Ascending aorta (tissue), 2 donors: ENCODE measurements around the gene ITGB4. TPM values are rescaled to one million over a fixed set of nuclear protein-coding genes. Genes with fewer than 3 reads are reported as not detected.

Experiments used
- DNase-seq, 2 donors: peaks; one replicate each; pipeline ENCODE4 v3.0.0-alpha.2; 2019; ENCODE audit warnings: low spot score in 2 of 2
- H3K27ac ChIP-seq, 2 donors: fragments of 200-600 bp; sonication (generic); one replicate each; pipeline ENCODE4 v1.5.1; 2016 to 2017; ENCODE audit warnings: mild to moderate bottlenecking in 1 of 2
- H3K27me3 ChIP-seq: fragments of 200-600 bp; sonication (generic); one replicate; pipeline ENCODE4 v1.5.1; 2017
- H3K36me3 ChIP-seq, 2 donors: fragments of 200-600 bp; sonication (generic); one replicate each; pipeline ENCODE4 v1.5.1; 2016
- H3K4me1 ChIP-seq, 2 donors: fragments of 200-600 bp; sonication (generic); one replicate each; pipeline ENCODE4 v1.5.1; 2016 to 2017; ENCODE audit warnings: mild to moderate bottlenecking in 1 of 2
- H3K4me3 ChIP-seq, 2 donors: fragments of 200-600 bp; sonication (generic); one replicate each; pipeline ENCODE4 v1.5.1; 2016 to 2017; ENCODE audit warnings: mild to moderate bottlenecking in 1 of 2
- H3K9me3 ChIP-seq, 2 donors: fragments of 200-600 bp; sonication (generic); one replicate each; pipeline ENCODE4 v1.5.1; 2016
- CTCF ChIP-seq, 3 experiments: fragments of 200-600 bp in 2 of 3; fragments of 450-650 bp in 1 of 3; sonication (generic) in 2 of 3; IDR thresholded peaks; one replicate each; pipeline ENCODE4 v1.5.1; 2016 to 2019; ENCODE audit warnings: antibody characterized with exemption in 3 of 3, mild to moderate bottlenecking in 1 of 3, moderate library complexity in 1 of 3
- intact Hi-C: fragments of 100-400 bp; cut with DNase I; formaldehyde crosslinking; loops from one replicate; pipeline ENCODE4 v1.15.1; 2023
- total RNA-seq: library from RNA; depleted of rRNA; stranded (reverse); fragments of >200 nt; gene quantifications from one replicate; pipeline ENCODE4 v1.1.0, GENCODE V29; 2016

Gene ITGB4
- total RNA-seq, 1 donor from 2014 or later = 152 TPM

DNA sequence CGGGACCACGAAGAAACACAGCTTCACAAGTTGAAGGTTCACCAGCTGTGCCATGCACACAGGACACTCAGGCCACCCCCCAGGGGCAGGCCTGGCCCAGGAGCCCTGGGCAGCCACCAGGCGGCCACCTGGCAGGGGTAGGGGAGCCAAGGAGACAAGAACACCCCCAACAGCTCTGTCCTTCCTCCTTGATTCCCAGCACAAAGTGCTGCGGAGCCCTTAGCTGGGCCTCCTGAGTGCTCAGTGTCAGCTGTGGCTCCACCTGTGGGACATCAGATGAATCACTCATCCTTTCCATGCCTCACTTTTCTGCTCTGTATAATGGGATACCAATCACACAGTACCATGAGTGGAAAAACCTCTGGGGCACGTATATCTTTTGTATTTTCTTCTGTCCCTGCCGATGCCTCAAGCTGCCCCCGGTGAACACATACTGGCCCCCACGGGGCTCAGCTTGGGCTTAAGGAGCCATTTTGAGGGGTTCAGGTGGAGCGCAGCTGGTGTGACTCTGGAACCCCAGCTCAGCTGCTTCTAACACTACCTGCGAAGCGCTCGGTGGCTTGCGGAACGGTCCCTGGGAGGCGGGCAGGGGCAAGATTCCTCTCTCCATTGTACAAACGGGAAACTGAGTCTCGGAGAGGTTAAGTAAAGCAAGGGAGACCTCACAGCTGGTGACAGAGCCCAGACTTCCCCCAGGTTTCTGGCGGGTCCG, 31.7 kb downstream of the ITGB4 start:
- no peak for TF ChIP-seq CTCF (IDR thresholded peaks at IDR 0.05)
- Histone ChIP-seq H3K4me1 (peaks cover 10 to 11% of the 10 kb centered on the region in 2 donors), H3K27me3 (no peaks in the 10 kb centered on the region), H3K9me3 (no peaks in the 10 kb centered on the region), H3K4me3 (peak overlapping the region; percentile 56 to 71), H3K36me3 (peaks cover 0 to 5% of the 10 kb centered on the region in 2 donors), H3K27ac (no peak overlapping the region)
- intact Hi-C loops = loop anchor here (5.0 to 10.0 kb wide), 3 partner anchors 74 to 348 kb away; partner anchors contain the start of genes ACOX1, GRB2 and TEN1
- no peak for DNase-seq

GRCh38 chr17:75753514-75754377, 32.5 kb downstream of the ITGB4 start:
- H3K36me3 ChIP-seq = peaks cover 0 to 10% of the 10 kb centered on the region in 2 donors
- no peak overlapping the region for H3K27ac ChIP-seq
- peak; percentile 38 to 57 (median 53) for TF ChIP-seq CTCF (IDR thresholded peaks at IDR 0.05)
- no peaks in the 10 kb centered on the region for H3K9me3 ChIP-seq
- H3K4me3 ChIP-seq = peak overlapping the region; percentile 56 to 71
- intact Hi-C loops = loop anchor here (5.0 to 10.0 kb wide), 3 partner anchors 74 to 349 kb away; partner anchors contain the start of genes ACOX1, GRB2 and TEN1
- peaks cover 10 to 11% of the 10 kb centered on the region in 2 donors for H3K4me1 ChIP-seq
- peak in 1 of 2 donors; percentile 80 for DNase-seq
- H3K27me3 ChIP-seq = no peaks in the 10 kb centered on the region

DNA sequence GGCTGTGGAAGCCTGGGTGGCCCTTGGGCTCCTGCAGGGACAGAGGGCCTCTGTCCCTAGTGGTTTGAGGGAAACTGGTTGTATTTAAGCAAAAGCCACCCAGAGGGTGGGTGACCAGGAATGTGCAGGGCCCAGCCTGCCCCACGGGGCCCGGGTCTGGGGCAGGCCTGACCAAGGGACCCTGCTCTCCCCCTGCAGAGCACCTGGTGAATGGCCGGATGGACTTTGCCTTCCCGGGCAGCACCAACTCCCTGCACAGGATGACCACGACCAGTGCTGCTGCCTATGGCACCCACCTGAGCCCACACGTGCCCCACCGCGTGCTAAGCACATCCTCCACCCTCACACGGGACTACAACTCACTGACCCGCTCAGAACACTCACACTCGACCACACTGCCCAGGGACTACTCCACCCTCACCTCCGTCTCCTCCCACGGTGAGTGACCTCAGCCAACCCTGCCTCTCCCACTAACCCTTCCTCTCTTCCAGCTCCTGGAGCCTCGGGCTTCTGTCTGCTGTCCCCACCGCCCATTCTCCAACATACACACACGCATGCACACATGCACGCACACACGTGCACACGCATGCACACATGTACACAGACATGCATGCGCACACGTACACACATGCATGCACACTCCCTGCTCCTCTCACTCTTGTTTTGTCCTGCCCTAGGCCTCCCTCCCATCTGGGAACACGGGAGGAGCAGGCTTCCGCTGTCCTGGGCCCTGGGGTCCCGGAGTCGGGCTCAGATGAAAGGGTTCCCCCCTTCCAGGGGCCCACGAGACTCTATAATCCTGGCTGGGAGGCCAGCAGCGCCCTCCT, 33.3 kb downstream of the ITGB4 start:
- intact Hi-C loops = loop anchor here (5.0 to 10.0 kb wide), 3 partner anchors 73 to 350 kb away; partner anchors contain the start of genes ACOX1, GRB2 and TEN1
- Histone ChIP-seq H3K4me3 (peak overlapping the region in 1 of 2 donors; percentile 71), H3K4me1 (peaks cover 10 to 11% of the 10 kb centered on the region in 2 donors), H3K27ac (no peak overlapping the region), H3K9me3 (no peaks in the 10 kb centered on the region), H3K27me3 (no peaks in the 10 kb centered on the region), H3K36me3 (peaks cover 0 to 10% of the 10 kb centered on the region in 2 donors)
- DNase-seq = no peak
- no peak for TF ChIP-seq CTCF (IDR thresholded peaks at IDR 0.05)

- Histone ChIP-seq H3K4me1 (peaks cover 7 to 11% of the 10 kb centered on the region in 2 donors), H3K36me3 (peaks cover 0 to 10% of the 10 kb centered on the region in 2 donors), H3K27ac (no peak overlapping the region), H3K9me3 (no peaks in the 10 kb centered on the region), H3K4me3 (no peak overlapping the region), H3K27me3 (no peaks in the 10 kb centered on the region)
- TF ChIP-seq CTCF (IDR thresholded peaks at IDR 0.05) = no peak
- intact Hi-C loops = loop anchor here (10.0 kb wide), 1 partner anchor 351 kb away; the partner anchor contains the start of gene GRB2
- DNase-seq = no peak
Measured at GRCh38 chr17:75755205-75755901, 34.1 kb downstream of the ITGB4 start.
